Activated CD4-positive, alpha-beta T cell treated with anti-CD3 and anti-CD28 coated beads, Interleukin-2, Interleukin-6, amounts not matched to agents 100 ng/mL and 50 ng/mL, durations not matched to agents 16 hours and 8 hours (primary cell): ENCODE results near the gene TCF7L1.
A peak's percentile ranks its signal among the peaks of the same experiment; 100 is the strongest.
"Not testable (repeated sequence)": the region's sequence is repeated elsewhere in the genome, so short reads cannot be mapped to it uniquely, and the experiment has no call there.

Experiments used
- DNase-seq: peaks from one replicate; pipeline ENCODE4 v3.0.0-alpha.2; 2020

TCF7L1 gene

GRCh38 chr2:85291425-85292023 is 158.3 kb downstream of the TCF7L1 start:
- DNase-seq: peak; percentile 49

GRCh38 chr2:85302121-85302520 is 168.9 kb downstream of the TCF7L1 start:
- DNase-seq: no peak

- no peak for DNase-seq
Measured at GRCh38 chr2:85303780-85304531, 170.8 kb downstream of the TCF7L1 start.

- DNase-seq: no peak
Measured at GRCh38 chr2:85307527-85307897, 174.3 kb downstream of the TCF7L1 start.

- DNase-seq: no peak
Measured at GRCh38 chr2:85308201-85308600, 175.0 kb downstream of the TCF7L1 start.

GRCh38 chr2:85308896-85309555 is 175.8 kb downstream of the TCF7L1 start:
- no peak for DNase-seq

GRCh38 chr2:85309699-85310321 is 176.6 kb downstream of the TCF7L1 start:
- DNase-seq: no peak

GRCh38 chr2:85310330-85310729 is 177.1 kb downstream of the TCF7L1 start:
- no peak for DNase-seq

GRCh38 chr2:85312404-85312803 is 179.2 kb downstream of the TCF7L1 start:
- no peak for DNase-seq

GRCh38 chr2:85314884-85315242 is 181.7 kb downstream of the TCF7L1 start:
- DNase-seq: no peak

- not testable (repeated sequence) for DNase-seq
Measured at GRCh38 chr2:85315921-85316320, 182.7 kb downstream of the TCF7L1 start.

GRCh38 chr2:85318222-85319074 is 185.3 kb downstream of the TCF7L1 start:
- DNase-seq: peak; percentile 48

GRCh38 chr2:85319796-85320195 is 186.6 kb downstream of the TCF7L1 start:
- no peak for DNase-seq

GRCh38 chr2:85323351-85323987 is 190.3 kb downstream of the TCF7L1 start:
- DNase-seq: no peak

GRCh38 chr2:85323988-85324367 is 190.8 kb downstream of the TCF7L1 start:
- not testable (repeated sequence) for DNase-seq

- DNase-seq: no peak
Measured at GRCh38 chr2:85324639-85325465, 191.7 kb downstream of the TCF7L1 start.

- DNase-seq: no peak
Measured at GRCh38 chr2:85325466-85325811, 192.2 kb downstream of the TCF7L1 start.

GRCh38 chr2:85326406-85327159 is 193.4 kb downstream of the TCF7L1 start:
- peak; percentile 83 for DNase-seq

- DNase-seq: peak; percentile 69
Measured at GRCh38 chr2:85327160-85327821, 194.1 kb downstream of the TCF7L1 start.
